Type B pancreatic cell (in vitro differentiated cells): Measurements from ENCODE around the gene KLF2. TPM values are rescaled to one million over a fixed set of nuclear protein-coding genes. Genes with fewer than 3 reads are reported as not detected.
A peak's percentile ranks its signal among the peaks of the same experiment; 100 is the strongest.

Experiments
- DNase-seq: peaks from one replicate; pipeline ENCODE4 v3.0.0; 2021; ENCODE audit warnings: mixed read lengths; ENCODE audit not compliant: unreplicated experiment; ENCODE audit errors: extremely low spot score
- H3K27ac Mint-ChIP-seq: 2 replicates; pipeline ENCODE4 v1.8.0; 2021; ENCODE audit warnings: mild to moderate bottlenecking, mixed read lengths
- H3K27me3 Mint-ChIP-seq: 2 replicates; pipeline ENCODE4 v1.8.0; 2021; ENCODE audit warnings: mixed read lengths
- H3K36me3 Mint-ChIP-seq: 2 replicates; pipeline ENCODE4 v1.8.0; 2021; ENCODE audit warnings: mixed read lengths
- H3K4me1 Mint-ChIP-seq: one replicate; pipeline ENCODE4 v1.8.0; 2021; ENCODE audit warnings: mixed read lengths; ENCODE audit not compliant: unreplicated experiment
- H3K4me3 Mint-ChIP-seq: 2 replicates; pipeline ENCODE4 v1.8.0; 2021; ENCODE audit warnings: mild to moderate bottlenecking, mixed read lengths
- H3K9me3 Mint-ChIP-seq: 2 replicates; pipeline ENCODE4 v1.8.0; 2021; ENCODE audit warnings: mixed read lengths
- CTCF ChIP-seq: fragments of 200-600 bp; sonication (generic); conservative IDR thresholded peaks from 2 replicates; pipeline ENCODE4 v1.5.0; 2021; ENCODE audit warnings: antibody characterized with exemption, mild to moderate bottlenecking
- total RNA-seq: library from RNA; stranded (reverse); gene quantifications from 2 replicates; pipeline ENCODE4 v1.2.1, GENCODE V29; 2021; ENCODE audit warnings: low replicate concordance

Gene KLF2
- total RNA-seq, 1 donor from 2014 or later = 1.4 TPM

GRCh38 chr19:16315825-16316505, 8.7 kb upstream of the KLF2 start:
- TF ChIP-seq CTCF = no peak
- no peak for DNase-seq
- H3K27ac Mint-ChIP-seq = peak overlapping the region; percentile 21

DNA sequence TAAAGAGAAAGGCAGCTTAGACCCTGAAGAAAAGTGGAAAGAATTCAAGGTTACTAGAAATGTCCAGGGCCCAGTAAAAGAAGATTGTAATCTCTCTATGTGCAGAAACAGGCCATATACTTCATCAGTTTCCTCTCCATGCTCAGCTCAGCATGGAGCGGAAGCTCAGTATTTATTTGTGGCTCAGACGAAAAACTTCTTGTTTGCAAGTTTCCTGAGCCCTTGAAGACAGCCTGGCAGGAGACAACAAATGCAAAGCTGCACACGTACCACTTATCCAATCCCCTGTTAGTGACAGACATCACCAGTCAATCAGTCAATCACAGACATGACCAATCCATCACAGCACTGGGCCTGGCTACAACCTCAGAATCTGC, 8.1 kb upstream of the KLF2 start:
- peaks cover 26% of the 10 kb centered on the region for H3K27me3 Mint-ChIP-seq
- peaks cover 13% of the 10 kb centered on the region for H3K4me1 Mint-ChIP-seq
- H3K27ac Mint-ChIP-seq = peak overlapping the region; percentile 21
- H3K36me3 Mint-ChIP-seq = no peaks in the 10 kb centered on the region
- DNase-seq = no peak
- no peak overlapping the region for H3K4me3 Mint-ChIP-seq
- TF ChIP-seq CTCF = no peak
- no peaks in the 10 kb centered on the region for H3K9me3 Mint-ChIP-seq

More at GRCh38 chr19:16315825-16316505, 8.7 kb upstream of the KLF2 start:
- no peak overlapping the region for H3K4me3 Mint-ChIP-seq
- H3K27me3 Mint-ChIP-seq = peaks cover 23% of the 10 kb centered on the region
- no peaks in the 10 kb centered on the region for H3K9me3 Mint-ChIP-seq
- no peaks in the 10 kb centered on the region for H3K36me3 Mint-ChIP-seq
- H3K4me1 Mint-ChIP-seq = peaks cover 13% of the 10 kb centered on the region

- no peak for TF ChIP-seq CTCF
- no peaks in the 10 kb centered on the region for H3K36me3 Mint-ChIP-seq
- no peaks in the 10 kb centered on the region for H3K9me3 Mint-ChIP-seq
- H3K27me3 Mint-ChIP-seq = peaks cover 53% of the 10 kb centered on the region
- no peak overlapping the region for H3K4me3 Mint-ChIP-seq
- DNase-seq = no peak
- H3K27ac Mint-ChIP-seq = no peak overlapping the region
- H3K4me1 Mint-ChIP-seq = peaks cover 13% of the 10 kb centered on the region
These were observed 5.1 kb upstream of the KLF2 start for GRCh38 chr19:16319481-16319880.

- DNase-seq = no peak
- Mint-ChIP-seq H3K27me3 (peaks cover 54% of the 10 kb centered on the region), H3K4me1 (peaks cover 9% of the 10 kb centered on the region), H3K36me3 (no peaks in the 10 kb centered on the region), H3K4me3 (no peak overlapping the region), H3K9me3 (no peaks in the 10 kb centered on the region), H3K27ac (no peak overlapping the region)
- no peak for TF ChIP-seq CTCF
These were observed 3.6 kb upstream of the KLF2 start for GRCh38 chr19:16320987-16321386.

DNA sequence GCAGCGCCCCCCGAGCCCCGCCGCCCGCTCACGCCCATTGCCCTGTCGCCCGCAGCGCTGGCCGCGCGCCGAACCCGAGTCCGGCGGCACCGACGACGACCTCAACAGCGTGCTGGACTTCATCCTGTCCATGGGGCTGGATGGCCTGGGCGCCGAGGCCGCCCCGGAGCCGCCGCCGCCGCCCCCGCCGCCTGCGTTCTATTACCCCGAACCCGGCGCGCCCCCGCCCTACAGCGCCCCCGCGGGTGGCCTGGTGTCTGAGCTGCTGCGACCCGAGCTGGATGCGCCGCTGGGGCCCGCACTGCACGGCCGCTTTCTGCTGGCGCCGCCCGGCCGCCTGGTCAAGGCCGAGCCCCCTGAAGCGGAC, 518 bp downstream of the KLF2 start:
- Mint-ChIP-seq H3K9me3 (no peaks in the 10 kb centered on the region), H3K27me3 (peaks cover 81% of the 10 kb centered on the region), H3K4me1 (no peaks in the 10 kb centered on the region), H3K36me3 (no peaks in the 10 kb centered on the region), H3K4me3 (no peak overlapping the region), H3K27ac (no peak overlapping the region)
- TF ChIP-seq CTCF = peak; percentile 26
- no peak for DNase-seq
